GM12878 (cell line): Measurements from ENCODE around the gene TRIM62. TPM values are rescaled to one million over a fixed set of nuclear protein-coding genes. Genes with fewer than 3 reads are reported as not detected.
A peak's percentile ranks its signal among the peaks of the same experiment; 100 is the strongest.

ENCODE experiments used
- ATF7 ChIP-seq: fragments of 450-650 bp; IDR thresholded peaks from 2 replicates; pipeline ENCODE4 v1.6.1; 2016; ENCODE audit warnings: low read depth, mild to moderate bottlenecking
- BRCA1 ChIP-seq: IDR thresholded peaks from 2 replicates; pipeline ENCODE4 v1.6.1; 2011; ENCODE audit warnings: low read depth, low read length, improper control_type of control experiment
- CUX1 ChIP-seq: IDR thresholded peaks from 2 replicates; pipeline ENCODE4 v1.6.1; 2012; ENCODE audit warnings: improper control_type of control experiment, low read depth, low read length; ENCODE audit not compliant: insufficient replicate concordance
- EGR1 ChIP-seq, 2 experiments: IDR thresholded peaks; 1 replicate in 1 of 2; 2 replicates in 1 of 2; pipeline ENCODE4 v1.6.1; 2011 to 2012; ENCODE audit warnings: low read depth in 2 of 2, low read length in 2 of 2, borderline replicate concordance in 1 of 2, mild to moderate bottlenecking in 1 of 2, moderate library complexity in 1 of 2
- GABPA ChIP-seq: IDR thresholded peaks from 2 replicates; pipeline ENCODE4 v1.6.1; 2014; ENCODE audit warnings: antibody characterized with exemption, low read depth, mild to moderate bottlenecking, inconsistent platforms
- GATAD2B ChIP-seq: fragments of 450-650 bp; conservative IDR thresholded peaks from 2 replicates; pipeline ENCODE4 v1.6.1; 2017; ENCODE audit warnings: low read depth, mild to moderate bottlenecking, moderate library complexity
- IKZF1 ChIP-seq: fragments of 450-650 bp; conservative IDR thresholded peaks from 2 replicates; pipeline ENCODE4 v1.6.1; 2017; ENCODE audit warnings: antibody characterized with exemption, mild to moderate bottlenecking
- KAT2A ChIP-seq: conservative IDR thresholded peaks from 2 replicates; pipeline ENCODE4 v1.6.1; 2011; ENCODE audit warnings: low read depth, low read length; ENCODE audit not compliant: control insufficient read depth
- MEF2A ChIP-seq: IDR thresholded peaks from 2 replicates; pipeline ENCODE4 v1.6.1; 2011; ENCODE audit warnings: low read depth, mild to moderate bottlenecking, low read length, moderate library complexity; ENCODE audit not compliant: insufficient read depth
- MYC ChIP-seq: IDR thresholded peaks from 2 replicates; pipeline ENCODE4 v1.6.1; 2011; ENCODE audit warnings: mild to moderate bottlenecking, low read length, moderate library complexity, inconsistent platforms; ENCODE audit not compliant: insufficient read depth, insufficient replicate concordance, insufficient read length, severe bottlenecking
- NFXL1 ChIP-seq: fragments of 450-650 bp; IDR thresholded peaks from 2 replicates; pipeline ENCODE4 v1.6.1; 2017; ENCODE audit warnings: antibody characterized with exemption, mild to moderate bottlenecking, borderline replicate concordance
- NR2C1 ChIP-seq: fragments of 450-650 bp; IDR thresholded peaks from 2 replicates; pipeline ENCODE4 v1.6.1; 2017; ENCODE audit warnings: antibody characterized with exemption, mild to moderate bottlenecking, moderate library complexity
- PML ChIP-seq: IDR thresholded peaks from 2 replicates; pipeline ENCODE4 v1.6.1; 2012; ENCODE audit warnings: low read length, inconsistent platforms
- RB1 ChIP-seq: fragments of 450-650 bp; formaldehyde crosslinking; IDR thresholded peaks from 2 replicates; pipeline ENCODE4 v1.6.1; 2017; ENCODE audit warnings: mild to moderate bottlenecking, borderline replicate concordance
- SP1 ChIP-seq: IDR thresholded peaks from one replicate; pipeline ENCODE4 v1.6.1; 2011; ENCODE audit warnings: low read depth, low read length
- SRF ChIP-seq, 2 experiments: IDR thresholded peaks; 2 replicates each; pipeline ENCODE4 v1.6.1; 2011; ENCODE audit warnings: low read depth in 2 of 2, low read length in 2 of 2, mild to moderate bottlenecking in 1 of 2, moderate library complexity in 1 of 2
- TARDBP ChIP-seq: IDR thresholded peaks from 2 replicates; pipeline ENCODE4 v1.6.1; 2016; ENCODE audit warnings: borderline replicate concordance
- ZNF217 ChIP-seq: fragments of 450-650 bp; IDR thresholded peaks from 2 replicates; pipeline ENCODE4 v1.6.1; 2017; ENCODE audit warnings: antibody characterized with exemption, mild to moderate bottlenecking
- ZNF24 ChIP-seq: fragments of 450-650 bp; IDR thresholded peaks from 2 replicates; pipeline ENCODE4 v1.6.1; 2017; ENCODE audit warnings: antibody characterized with exemption, mild to moderate bottlenecking
- ZNF384 ChIP-seq: IDR thresholded peaks from 2 replicates; pipeline ENCODE4 v1.6.1; 2012; ENCODE audit warnings: low read depth, mild to moderate bottlenecking, low read length, improper control_type of control experiment, borderline replicate concordance
- ZNF622 ChIP-seq: fragments of 450-650 bp; IDR thresholded peaks from 2 replicates; pipeline ENCODE4 v1.6.1; 2017; ENCODE audit warnings: mild to moderate bottlenecking, inconsistent platforms
- ZZZ3 ChIP-seq: IDR thresholded peaks from 2 replicates; pipeline ENCODE4 v1.6.1; 2011; ENCODE audit warnings: low read depth; ENCODE audit not compliant: control insufficient read depth, insufficient read length
- polyA plus RNA-seq, 11 experiments: library from polyadenylated mRNA; depleted of rRNA in 4 of 11; unstranded in 6 of 11; stranded (reverse) in 5 of 11; fragments of >200 nt; fragmentation: Nextera tagmentation in 4 of 11; fragmentation: Illumina TruSeq in 1 of 11; extraction: Ambion mirVana in 4 of 11; extraction: Trizol in 1 of 11; gene quantifications; 1 replicate in 1 of 11; 2 replicates in 10 of 11; pipeline versions ENCODE4 v1.2.1 to v1.2.3, GENCODE V29; 2011 to 2016; ENCODE audit warnings: inconsistent platforms in 2 of 11, missing spikeins in 2 of 11, low read depth in 1 of 11
- total RNA-seq, 4 experiments: library from RNA; depleted of rRNA in 3 of 4; stranded (reverse); fragments of >200 nt in 3 of 4; fragmentation: Illumina TruSeq in 1 of 4; extraction: Trizol in 1 of 4; gene quantifications; 2 replicates each; pipeline versions ENCODE4 v1.2.1 to v1.2.3, GENCODE V29; 2013 to 2021
- TF ChIP-seq, protein P1 (sequence below): IDR thresholded peaks from 2 replicates; pipeline ENCODE4 v1.6.1; 2012; ENCODE audit warnings: low read length, inconsistent platforms
- TF ChIP-seq, protein P2 (sequence below): IDR thresholded peaks from 2 replicates; pipeline ENCODE4 v1.6.1; 2011; ENCODE audit warnings: borderline replicate concordance, low read depth, mild to moderate bottlenecking, moderate library complexity, mixed read lengths, low read length; ENCODE audit not compliant: insufficient read depth; ENCODE audit errors: extremely low read length

TRIM62 gene
- total and polyA plus RNA-seq, 10 of the 15 experiments (the other 5 are each of a cell fraction or from before 2014, with no cell fraction given), result 0.52 to 4.2 (median 1.9) TPM

DNA sequence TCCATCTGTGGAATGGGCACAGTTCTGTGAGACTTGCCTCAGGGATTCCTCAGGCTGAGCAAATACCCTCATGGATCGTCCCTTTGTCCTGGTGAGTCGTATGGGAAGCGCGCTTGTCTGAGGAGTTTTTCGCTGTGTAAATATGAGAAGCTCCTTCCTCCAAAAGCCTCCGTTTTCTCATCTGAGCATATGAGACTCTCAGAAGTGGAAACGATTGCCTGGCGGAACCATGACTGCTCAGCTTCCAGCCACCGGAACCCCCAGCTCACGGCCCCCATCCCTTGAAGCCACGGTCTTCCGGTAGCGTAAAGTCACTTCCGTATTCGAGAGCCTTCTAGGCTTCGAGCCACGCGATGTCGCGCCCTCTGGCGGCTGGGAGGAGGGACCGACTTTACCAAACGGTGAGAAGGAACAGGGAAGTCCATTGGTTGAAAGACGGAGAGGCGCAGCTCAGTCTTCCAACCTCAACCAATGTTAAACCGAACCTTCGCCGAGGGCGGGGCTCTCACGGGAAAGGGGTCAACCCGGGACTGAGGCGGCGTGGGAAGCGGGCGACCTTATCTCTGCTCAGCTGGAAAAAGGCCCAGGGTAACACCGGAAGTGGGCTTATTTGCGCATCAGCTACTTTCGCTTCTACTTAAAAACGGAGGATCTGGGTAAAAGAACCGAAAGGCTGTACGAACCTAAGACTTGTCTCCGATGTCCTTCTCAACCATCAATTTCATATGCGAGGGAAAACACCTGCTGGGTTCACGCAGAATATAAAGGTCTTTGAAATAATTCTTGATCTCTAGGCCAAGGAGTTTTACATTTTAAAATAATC, 54.6 kb downstream of the TRIM62 start (continued):
- peak; percentile 56; the same call in 1 of the 2 replicates for TF ChIP-seq GATAD2B
- peak; percentile 98 for TF ChIP-seq PML
- TF ChIP-seq GABPA, result peak; percentile 97
- TF ChIP-seq ZNF217, result no peak
- TF ChIP-seq RB1, result peak; percentile 73; the same call in 1 of the 2 replicates
- no peak for TF ChIP-seq CUX1
- TF ChIP-seq SP1, result peak; percentile 92
- TF ChIP-seq MYC, result no peak
- TF ChIP-seq, protein P1, sequence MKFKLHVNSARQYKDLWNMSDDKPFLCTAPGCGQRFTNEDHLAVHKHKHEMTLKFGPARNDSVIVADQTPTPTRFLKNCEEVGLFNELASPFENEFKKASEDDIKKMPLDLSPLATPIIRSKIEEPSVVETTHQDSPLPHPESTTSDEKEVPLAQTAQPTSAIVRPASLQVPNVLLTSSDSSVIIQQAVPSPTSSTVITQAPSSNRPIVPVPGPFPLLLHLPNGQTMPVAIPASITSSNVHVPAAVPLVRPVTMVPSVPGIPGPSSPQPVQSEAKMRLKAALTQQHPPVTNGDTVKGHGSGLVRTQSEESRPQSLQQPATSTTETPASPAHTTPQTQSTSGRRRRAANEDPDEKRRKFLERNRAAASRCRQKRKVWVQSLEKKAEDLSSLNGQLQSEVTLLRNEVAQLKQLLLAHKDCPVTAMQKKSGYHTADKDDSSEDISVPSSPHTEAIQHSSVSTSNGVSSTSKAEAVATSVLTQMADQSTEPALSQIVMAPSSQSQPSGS, result peak; percentile 70; the same call in 1 of the 2 replicates
- no peak for TF ChIP-seq ZNF24
- peak; percentile 19 to 71 for TF ChIP-seq EGR1 (IDR thresholded peaks at IDR 0.05; ENCODE audit: borderline replicate concordance in 1 of 2, low read depth in 2 of 2, low read length in 2 of 2)
- TF ChIP-seq, protein P2, sequence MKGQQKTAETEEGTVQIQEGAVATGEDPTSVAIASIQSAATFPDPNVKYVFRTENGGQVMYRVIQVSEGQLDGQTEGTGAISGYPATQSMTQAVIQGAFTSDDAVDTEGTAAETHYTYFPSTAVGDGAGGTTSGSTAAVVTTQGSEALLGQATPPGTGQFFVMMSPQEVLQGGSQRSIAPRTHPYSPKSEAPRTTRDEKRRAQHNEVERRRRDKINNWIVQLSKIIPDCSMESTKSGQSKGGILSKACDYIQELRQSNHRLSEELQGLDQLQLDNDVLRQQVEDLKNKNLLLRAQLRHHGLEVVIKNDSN, result no peak
- TF ChIP-seq ATF7, result peak; percentile 74
- no peak for TF ChIP-seq ZNF384
- no peak for TF ChIP-seq ZZZ3
- TF ChIP-seq NR2C1, result peak; percentile 82
- no peak for TF ChIP-seq ZNF622
- TF ChIP-seq MEF2A, result peak; percentile 47; the same call in 1 of the 2 replicates
- peak; percentile 91 for TF ChIP-seq IKZF1
- TF ChIP-seq BRCA1, result no peak
- TF ChIP-seq SRF (IDR thresholded peaks at IDR 0.05; ENCODE audit: low read depth in 2 of 2, low read length in 2 of 2), result peak; percentile 44 to 73; a peak in 2 of 4 replicates
- TF ChIP-seq TARDBP, result peak; percentile 63; the same call in 1 of the 2 replicates
- TF ChIP-seq NFXL1, result no peak
- TF ChIP-seq KAT2A, result no peak
